ENCODE data around the gene FGF22.
"Not testable (repeated sequence)": the region's sequence is repeated elsewhere in the genome, so short reads cannot be mapped to it uniquely, and the experiment has no call there.

FGF22 gene

GRCh38 chr19:639253-640160 lies at the start of gene FGF22:
TSS of gene FGF22 (plus strand) at chr19:639879. CDS start at chr19:639926, 47 bp downstream.
- peak; percentile 89 for DNase-seq (ENCODE audit: low spot score)

GRCh38 chr19:590396-590745 lies 49.3 kb upstream of the FGF22 start:
- DNase-seq (ENCODE audit: low spot score) = no peak

GRCh38 chr19:590750-591098 lies 49.0 kb upstream of the FGF22 start:
- DNase-seq (ENCODE audit: low spot score) = no peak

- DNase-seq (ENCODE audit: low spot score) = no peak
Measured at GRCh38 chr19:591099-591958, 48.4 kb upstream of the FGF22 start.

- DNase-seq (ENCODE audit: low spot score) = no peak
Measured at GRCh38 chr19:592101-592500, 47.6 kb upstream of the FGF22 start.

GRCh38 chr19:593055-593454 lies 46.6 kb upstream of the FGF22 start:
- DNase-seq (ENCODE audit: low spot score) = no peak

GRCh38 chr19:593505-593904 lies 46.2 kb upstream of the FGF22 start:
- peak; percentile 50 for DNase-seq (ENCODE audit: low spot score)

GRCh38 chr19:594265-594870 lies 45.3 kb upstream of the FGF22 start:
- no peak for DNase-seq (ENCODE audit: low spot score)

GRCh38 chr19:595326-596262 lies 44.1 kb upstream of the FGF22 start:
- DNase-seq (ENCODE audit: low spot score) = no peak

- DNase-seq (ENCODE audit: low spot score) = no peak
Measured at GRCh38 chr19:596263-596655, 43.4 kb upstream of the FGF22 start.

GRCh38 chr19:597406-598315 lies 42.0 kb upstream of the FGF22 start:
- no peak for DNase-seq (ENCODE audit: low spot score)

GRCh38 chr19:601310-601709 lies 38.4 kb upstream of the FGF22 start:
- DNase-seq (ENCODE audit: low spot score) = no peak

GRCh38 chr19:601790-602189 lies 37.9 kb upstream of the FGF22 start:
- DNase-seq (ENCODE audit: low spot score) = no peak

- DNase-seq (ENCODE audit: low spot score) = no peak
Measured at GRCh38 chr19:602391-603301, 37.0 kb upstream of the FGF22 start.

- DNase-seq (ENCODE audit: low spot score) = not testable (repeated sequence)
Measured at GRCh38 chr19:603302-603639, 36.4 kb upstream of the FGF22 start.

- not testable (repeated sequence) for DNase-seq (ENCODE audit: low spot score)
Measured at GRCh38 chr19:603779-604178, 35.9 kb upstream of the FGF22 start.

GRCh38 chr19:604355-604754 lies 35.3 kb upstream of the FGF22 start:
- peak; percentile 91 for DNase-seq (ENCODE audit: low spot score)

GRCh38 chr19:605061-605971 lies 34.4 kb upstream of the FGF22 start:
- DNase-seq (ENCODE audit: low spot score) = peak; percentile 78

Measured in NAMALWA (cell line).